CD14-positive monocyte (primary cell): ENCODE measurements around the gene ATG101. TPM values are rescaled to one million over a fixed set of nuclear protein-coding genes. Genes with fewer than 3 reads are reported as not detected.

ENCODE experiments used
- DNase-seq, 3 donors: peaks; one replicate each; pipeline ENCODE4 v3.0.0-alpha.2; 2011 to 2022
- H2AFZ ChIP-seq: 2 replicates; pipeline ENCODE4 v1.6.0; 2012; ENCODE audit warnings: mild to moderate bottlenecking, low read depth, low read length, inconsistent platforms; ENCODE audit not compliant: insufficient read depth, poor library complexity, severe bottlenecking
- H3K27ac ChIP-seq, 2 donors: 1 replicate in 1 of 2; 2 replicates in 1 of 2; pipeline ENCODE4 v1.5.1; 2012 to 2013; ENCODE audit warnings: low read length in 2 of 2, control low read depth in 1 of 2, inconsistent platforms in 1 of 2, low read depth in 1 of 2, mild to moderate bottlenecking in 1 of 2
- H3K27me3 ChIP-seq, 2 donors: one replicate each; pipeline versions ENCODE4 v1.6.0 to v1.6.1; 2011 to 2013; ENCODE audit warnings: low read length in 2 of 2; ENCODE audit not compliant: control insufficient read depth in 2 of 2, insufficient read depth in 2 of 2
- H3K36me3 ChIP-seq, 2 donors: replicated peaks in 1 of 2; 1 replicate in 1 of 2; 2 replicates in 1 of 2; pipeline versions ENCODE4 v1.5.1 to v1.6.1; 2012 to 2013; ENCODE audit warnings: low read length in 2 of 2, control low read depth in 1 of 2, inconsistent platforms in 1 of 2, mild to moderate bottlenecking in 1 of 2; ENCODE audit not compliant: insufficient read depth in 2 of 2, control insufficient read depth in 1 of 2
- H3K4me1 ChIP-seq, 2 donors: 1 replicate in 1 of 2; 2 replicates in 1 of 2; pipeline versions ENCODE4 v1.5.1 to v1.6.1; 2012 to 2013; ENCODE audit warnings: low read length in 2 of 2, control low read depth in 1 of 2, inconsistent platforms in 1 of 2, mild to moderate bottlenecking in 1 of 2, moderate library complexity in 1 of 2; ENCODE audit not compliant: insufficient read depth in 2 of 2, control insufficient read depth in 1 of 2
- H3K4me2 ChIP-seq: replicated peaks from 2 replicates; pipeline ENCODE3; 2012; ENCODE audit warnings: low read length, moderate library complexity, mild to moderate bottlenecking; ENCODE audit not compliant: poor library complexity, severe bottlenecking; ENCODE audit errors: extremely low read depth
- H3K4me3 ChIP-seq, 3 experiments: fragments of 200-600 bp in 1 of 3; sonication (generic) in 1 of 3; replicated peaks in 1 of 3; 1 replicate in 2 of 3; 2 replicates in 1 of 3; pipeline ENCODE4 v1.5.1; 2011 to 2013; ENCODE audit warnings: low read length in 3 of 3, mild to moderate bottlenecking in 3 of 3, control low read depth in 2 of 3, low read depth in 2 of 3, inconsistent platforms in 1 of 3, moderate library complexity in 1 of 3
- H3K79me2 ChIP-seq: 2 replicates; pipeline ENCODE4 v1.6.0; 2012; ENCODE audit warnings: mild to moderate bottlenecking, control low read depth, inconsistent platforms, low read length, moderate library complexity; ENCODE audit not compliant: insufficient read depth
- H3K9ac ChIP-seq: 2 replicates; pipeline ENCODE4 v1.6.0; 2017; ENCODE audit warnings: low read length, mild to moderate bottlenecking; ENCODE audit not compliant: insufficient read depth, poor library complexity, severe bottlenecking
- H3K9me3 ChIP-seq, 2 donors: replicated peaks in 1 of 2; 1 replicate in 1 of 2; 2 replicates in 1 of 2; pipeline versions ENCODE4 v1.5.1 to v1.6.1; 2012 to 2013; ENCODE audit warnings: low read length in 2 of 2, control low read depth in 1 of 2; ENCODE audit not compliant: control insufficient read depth in 1 of 2, insufficient read depth in 1 of 2
- H4K20me1 ChIP-seq: 2 replicates; pipeline ENCODE4 v1.6.0; 2012; ENCODE audit warnings: mild to moderate bottlenecking, low read length, control low read depth, moderate library complexity; ENCODE audit not compliant: insufficient read depth
- H3K27ac Mint-ChIP-seq, 7 donors: one replicate each; pipeline ENCODE4 v1.8.0; 2020; ENCODE audit warnings: mild to moderate bottlenecking in 7 of 7, mixed read lengths in 7 of 7, moderate library complexity in 6 of 7, inconsistent platforms in 2 of 7
- H3K27me3 Mint-ChIP-seq, 3 donors: one replicate each; pipeline ENCODE4 v1.8.0; 2021 to 2022; ENCODE audit warnings: low read depth in 3 of 3, mild to moderate bottlenecking in 3 of 3, mixed read lengths in 3 of 3, moderate library complexity in 3 of 3, inconsistent platforms in 1 of 3
- H3K36me3 Mint-ChIP-seq, 2 donors: one replicate each; pipeline ENCODE4 v1.8.0; 2020; ENCODE audit warnings: mixed read lengths in 2 of 2, inconsistent platforms in 1 of 2, mild to moderate bottlenecking in 1 of 2
- H3K4me1 Mint-ChIP-seq: one replicate; pipeline ENCODE4 v1.8.0; 2020; ENCODE audit warnings: mild to moderate bottlenecking, mixed read lengths
- H3K4me3 Mint-ChIP-seq, 2 donors: one replicate each; pipeline ENCODE4 v1.8.0; 2020; ENCODE audit warnings: mild to moderate bottlenecking in 2 of 2, mixed read lengths in 2 of 2, moderate library complexity in 1 of 2
- H3K9me3 Mint-ChIP-seq, 7 donors: one replicate each; pipeline ENCODE4 v1.8.0; 2020 to 2022; ENCODE audit warnings: mixed read lengths in 7 of 7, mild to moderate bottlenecking in 6 of 7, moderate library complexity in 6 of 7, inconsistent platforms in 2 of 7
- WGBS: methylation state at CpG from one replicate; pipeline ENCODE4 v1.1.5; 2013; ENCODE audit warnings: missing lambda C conversion rate; ENCODE audit not compliant: insufficient coverage; 5-methylcytosine and 5-hydroxymethylcytosine counted together
- intact Hi-C, 2 donors: fragments of 100-400 bp; cut with micrococcal nuclease; formaldehyde crosslinking; loops; one replicate each; pipeline versions ENCODE4 v1.15.0 to v1.15.1; 2023
- polyA plus RNA-seq, 3 donors: library from polyadenylated mRNA; depleted of rRNA in 1 of 3; unstranded in 2 of 3; stranded (reverse) in 1 of 3; fragments of 300-500 nt in 2 of 3; fragments of >200 nt in 1 of 3; fragmentation: Illumina TruSeq in 2 of 3; gene quantifications; 1 replicate in 2 of 3; 2 replicates in 1 of 3; pipeline ENCODE4 v1.2.3, GENCODE V29; 2012 to 2021
- TF ChIP-seq, protein P1 (sequence below): fragments of 200-600 bp; IDR thresholded peaks from one replicate; pipeline ENCODE4 v1.8.0; 2022; ENCODE audit warnings: antibody characterized with exemption, mild to moderate bottlenecking

The ATG101 gene
- polyA plus RNA-seq, 3 donors, result 20.5 to 120 (median 26.4) TPM

GRCh38 chr12:52084491-52085231 lies 14.9 kb downstream of the ATG101 start:
- peaks cover 15 to 18% of the 10 kb centered on the region in 2 donors for H3K4me1 ChIP-seq
- TF ChIP-seq, protein P1, sequence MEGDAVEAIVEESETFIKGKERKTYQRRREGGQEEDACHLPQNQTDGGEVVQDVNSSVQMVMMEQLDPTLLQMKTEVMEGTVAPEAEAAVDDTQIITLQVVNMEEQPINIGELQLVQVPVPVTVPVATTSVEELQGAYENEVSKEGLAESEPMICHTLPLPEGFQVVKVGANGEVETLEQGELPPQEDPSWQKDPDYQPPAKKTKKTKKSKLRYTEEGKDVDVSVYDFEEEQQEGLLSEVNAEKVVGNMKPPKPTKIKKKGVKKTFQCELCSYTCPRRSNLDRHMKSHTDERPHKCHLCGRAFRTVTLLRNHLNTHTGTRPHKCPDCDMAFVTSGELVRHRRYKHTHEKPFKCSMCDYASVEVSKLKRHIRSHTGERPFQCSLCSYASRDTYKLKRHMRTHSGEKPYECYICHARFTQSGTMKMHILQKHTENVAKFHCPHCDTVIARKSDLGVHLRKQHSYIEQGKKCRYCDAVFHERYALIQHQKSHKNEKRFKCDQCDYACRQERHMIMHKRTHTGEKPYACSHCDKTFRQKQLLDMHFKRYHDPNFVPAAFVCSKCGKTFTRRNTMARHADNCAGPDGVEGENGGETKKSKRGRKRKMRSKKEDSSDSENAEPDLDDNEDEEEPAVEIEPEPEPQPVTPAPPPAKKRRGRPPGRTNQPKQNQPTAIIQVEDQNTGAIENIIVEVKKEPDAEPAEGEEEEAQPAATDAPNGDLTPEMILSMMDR, result no peak
- peaks cover 0 to under 1% of the 10 kb centered on the region in 2 donors for H3K36me3 ChIP-seq
- H4K20me1 ChIP-seq, result no peaks in the 10 kb centered on the region
- peaks cover 0 to 3% of the 10 kb centered on the region in 2 donors for H3K27me3 ChIP-seq
- 94% methylated on average over 9 of the region's 9 CpGs for WGBS
- Mint-ChIP-seq H3K27ac (no peak overlapping the region), H3K36me3 (no peaks in the 10 kb centered on the region), H3K27me3 (peaks cover 11 to 26% (median 20%) of the 10 kb centered on the region in 3 donors), H3K9me3 (peaks cover 0 to 1% (median 0%) of the 10 kb centered on the region in 7 donors), H3K4me1 (peaks cover 18% of the 10 kb centered on the region), H3K4me3 (no peak overlapping the region)
- H3K4me3 ChIP-seq, result no peak overlapping the region
- no peak overlapping the region for H3K4me2 ChIP-seq
- H2AFZ ChIP-seq, result no peak overlapping the region
- no peak overlapping the region for H3K9ac ChIP-seq
- intact Hi-C loops, result loop anchor here in 1 of 2 donors (5.0 kb wide), 1 partner anchor 38 kb away; no protein-coding TSS in a partner anchor
- H3K27ac ChIP-seq, result no peak overlapping the region
- DNase-seq, result no peak
- H3K79me2 ChIP-seq, result no peaks in the 10 kb centered on the region
- H3K9me3 ChIP-seq, result no peaks in the 10 kb centered on the region

GRCh38 chr12:52085682-52086180 lies 16.0 kb downstream of the ATG101 start:
- H3K4me3 Mint-ChIP-seq, result no peak overlapping the region
- Histone ChIP-seq H2AFZ (no peak overlapping the region), H3K36me3 (no peaks in the 10 kb centered on the region), H3K27me3 (peaks cover 0 to 5% of the 10 kb centered on the region in 2 donors), H3K4me1 (peaks cover 15 to 18% of the 10 kb centered on the region in 2 donors), H3K4me2 (no peak overlapping the region), H4K20me1 (no peaks in the 10 kb centered on the region), H3K79me2 (no peaks in the 10 kb centered on the region), H3K9ac (no peak overlapping the region), H3K4me3 (no peak overlapping the region), H3K27ac (no peak overlapping the region), H3K9me3 (no peaks in the 10 kb centered on the region)
- H3K4me1 Mint-ChIP-seq, result peaks cover 18% of the 10 kb centered on the region
- TF ChIP-seq, protein P1, result no peak
- peaks cover 11 to 36% (median 27%) of the 10 kb centered on the region in 3 donors for H3K27me3 Mint-ChIP-seq
- 93% methylated on average over 6 of the region's 6 CpGs for WGBS
- intact Hi-C loops, result loop anchor here in 1 of 2 donors (5.0 kb wide), 1 partner anchor 37 kb away; no protein-coding TSS in a partner anchor
- no peak overlapping the region for H3K27ac Mint-ChIP-seq
- no peaks in the 10 kb centered on the region for H3K36me3 Mint-ChIP-seq
- peaks cover 0 to 1% (median 0%) of the 10 kb centered on the region in 7 donors for H3K9me3 Mint-ChIP-seq
- no peak for DNase-seq
